GM21390 (cell line): ENCODE results near the gene LRRC39.
"Not testable (repeated sequence)": the region's sequence is repeated elsewhere in the genome, so short reads cannot be mapped to it uniquely, and the experiment has no call there.

Experiments
- ATAC-seq: cut with Tn5 transposase; IDR thresholded peaks from one replicate; pipeline ENCODE4 v1.9.1; 2021; ENCODE audit not compliant: unreplicated experiment

Gene LRRC39

DNA sequence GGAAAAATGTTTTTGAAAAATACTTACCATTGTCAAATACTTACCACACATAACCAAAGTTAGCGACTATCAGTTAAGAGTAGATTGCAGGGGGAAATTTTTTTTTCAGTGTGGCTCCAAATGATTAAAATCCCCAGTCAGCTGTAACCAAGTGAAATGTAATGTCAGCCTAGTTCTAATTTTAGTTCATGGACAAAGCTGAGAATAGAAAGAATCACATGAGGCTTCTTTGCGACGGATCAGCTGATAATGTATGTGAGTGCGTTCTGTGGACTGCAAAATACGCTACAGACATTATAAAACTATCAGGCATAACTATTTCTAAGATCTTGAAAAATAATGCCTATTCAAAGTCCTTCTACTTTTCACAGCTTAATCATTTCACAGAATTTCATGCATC lies at the start of gene LRRC39:
Gene LRRC39, minus strand, starts transcription at position 166 of the 400 bp plus-strand sequence. CDS start 9,740 bp downstream, outside the sequence.
- no peak for ATAC-seq

DNA sequence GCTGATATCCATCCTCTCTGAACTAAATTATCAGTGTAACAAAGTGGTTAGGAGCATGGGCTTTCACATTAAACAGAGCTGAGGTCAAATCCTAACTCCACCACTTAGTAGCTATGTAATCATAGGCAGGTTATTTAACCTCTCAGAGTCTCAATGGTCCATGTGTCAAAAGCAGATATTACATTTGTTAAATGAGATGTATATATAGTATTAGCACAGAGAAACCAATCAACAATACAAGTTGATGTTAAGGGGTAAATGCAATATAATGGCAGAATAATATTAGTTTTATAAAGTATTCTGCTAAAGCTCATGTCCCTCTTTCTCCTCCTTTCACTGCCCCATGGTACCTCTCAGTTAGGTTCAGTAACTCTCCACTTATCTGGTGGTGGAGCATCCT lies 44.4 kb upstream of the LRRC39 start:
- ATAC-seq: no peak

DNA sequence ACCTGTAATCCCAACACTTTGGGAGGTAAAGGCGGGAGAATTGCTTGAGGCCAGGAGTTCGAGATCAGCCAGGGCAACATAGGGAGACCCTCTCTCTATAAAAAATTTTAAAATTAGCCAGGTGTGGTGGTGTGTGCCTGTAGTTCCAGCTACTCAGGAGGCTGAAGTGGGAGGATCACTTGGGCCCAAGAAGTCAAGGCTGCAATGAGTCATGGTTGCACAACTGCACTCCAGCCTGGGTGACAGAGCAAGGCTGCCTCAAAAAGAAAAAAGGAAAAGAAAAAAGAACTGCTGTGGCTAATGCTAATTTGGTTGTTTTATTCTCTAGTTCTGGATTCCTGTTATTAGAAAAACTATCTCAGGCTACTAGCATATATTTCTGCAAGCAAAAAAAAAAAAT lies 41.8 kb upstream of the LRRC39 start:
- no peak for ATAC-seq

DNA sequence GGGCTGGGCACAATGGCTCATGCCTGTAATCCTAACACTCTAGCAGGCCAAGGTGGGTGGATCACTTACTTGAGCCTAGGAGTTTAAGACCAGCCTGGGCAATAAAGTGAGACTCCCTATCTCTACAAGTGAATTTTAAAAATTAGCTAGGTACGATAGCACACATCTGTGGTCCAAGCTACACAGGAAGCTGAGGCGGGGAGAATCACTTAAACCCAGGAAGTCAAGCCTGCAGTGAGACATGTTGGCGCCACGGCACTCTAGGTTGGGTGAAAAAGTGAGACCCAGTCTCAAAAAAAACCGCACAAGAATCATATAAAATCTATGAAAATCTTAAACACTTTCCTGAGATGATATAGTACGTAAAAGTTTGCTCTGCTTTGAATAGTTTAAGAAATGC lies 41.4 kb upstream of the LRRC39 start:
- ATAC-seq: no peak

DNA sequence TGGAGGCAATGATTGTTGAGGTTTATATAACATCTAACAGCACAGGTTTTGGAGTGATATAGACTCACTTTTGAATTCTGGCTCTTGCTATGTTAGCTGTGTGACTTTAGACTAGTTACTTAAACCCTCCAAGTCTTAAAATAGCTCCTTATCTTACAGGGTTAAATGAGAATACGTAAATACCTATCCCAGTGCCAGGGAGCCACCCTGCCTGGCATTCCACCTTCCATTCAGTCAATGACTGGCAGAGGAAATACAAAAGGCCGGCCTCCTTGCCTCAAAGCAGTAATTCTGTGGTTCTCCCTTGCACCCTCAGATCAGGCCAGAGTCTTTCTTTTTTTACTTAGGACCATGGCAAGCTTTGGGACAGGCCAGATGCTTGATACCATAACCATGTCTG lies 39.8 kb upstream of the LRRC39 start:
- ATAC-seq: no peak

DNA sequence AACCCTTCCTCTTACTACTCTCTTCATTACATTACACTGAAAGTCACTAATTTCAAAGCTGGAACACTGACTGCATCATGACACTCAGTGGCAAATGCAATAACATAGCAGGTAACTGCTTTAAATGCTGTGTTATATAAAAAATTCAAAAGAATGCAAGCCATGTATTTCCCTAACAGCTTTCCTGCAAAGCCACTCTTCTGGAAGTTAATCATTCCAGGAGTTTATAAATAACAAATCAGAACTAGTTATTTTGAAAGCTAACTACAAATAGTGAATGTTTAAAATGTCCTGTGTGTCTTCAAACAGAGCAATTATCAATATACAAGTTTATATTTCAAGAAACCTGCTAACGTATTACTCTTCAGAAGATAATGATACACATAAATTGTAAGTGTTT lies 37.0 kb upstream of the LRRC39 start:
- no peak for ATAC-seq

DNA sequence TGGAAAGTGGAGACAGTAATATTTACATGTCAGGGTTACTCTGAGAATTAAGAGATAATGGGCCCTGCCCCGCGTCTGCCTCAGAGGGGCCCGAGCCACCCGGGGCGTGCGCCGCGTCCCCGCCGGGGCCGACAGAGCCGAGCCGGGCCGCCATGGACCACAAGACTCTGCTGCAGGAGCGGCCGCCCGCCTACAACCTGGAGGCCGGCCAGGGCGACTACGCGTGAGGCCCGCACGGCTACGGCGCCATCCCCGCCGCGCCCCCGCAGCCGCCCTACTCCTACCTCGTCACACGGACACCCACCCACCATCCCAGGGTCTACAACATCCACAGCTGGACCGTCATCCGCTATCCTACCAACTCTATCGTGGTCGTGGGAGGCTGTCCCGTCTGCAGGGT lies 35.1 kb upstream of the LRRC39 start:
- ATAC-seq: no peak

DNA sequence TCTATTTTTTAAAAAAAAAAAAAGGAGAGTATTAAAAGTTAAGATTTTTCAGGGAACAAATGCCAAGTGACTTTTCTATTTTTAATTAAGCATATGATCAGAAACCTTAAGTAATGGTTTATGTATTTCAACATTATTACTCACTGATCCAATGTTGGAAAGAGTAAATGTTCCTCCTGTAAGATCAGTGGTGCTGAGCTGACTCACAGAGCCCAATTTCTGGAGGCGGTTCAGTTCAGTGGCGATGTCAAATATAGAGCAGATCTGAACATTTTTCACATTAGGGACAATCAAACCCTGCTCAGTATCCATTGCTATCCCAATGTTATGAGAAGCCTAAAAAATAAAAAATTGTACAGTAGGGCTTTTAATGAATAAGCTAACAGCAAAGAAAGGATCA lies 28.2 kb upstream of the LRRC39 start:
- no peak for ATAC-seq

DNA sequence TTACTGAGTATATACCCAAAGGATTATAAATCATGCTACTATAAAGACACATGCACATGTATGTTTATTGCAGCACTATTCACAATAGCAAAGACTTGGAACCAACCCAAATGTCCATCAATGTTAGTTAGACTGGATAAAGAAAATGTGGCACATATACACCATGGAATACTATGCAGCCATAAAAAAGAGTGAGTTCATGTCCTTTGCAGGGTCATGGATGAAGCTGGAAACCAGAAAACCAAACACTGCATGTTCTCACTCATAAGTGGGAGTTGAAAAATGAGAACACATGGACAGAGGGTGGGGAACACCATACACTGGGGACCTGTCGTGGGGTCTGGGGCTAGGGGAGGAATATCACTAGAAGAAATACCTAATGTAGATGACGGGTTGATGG lies 27.5 kb upstream of the LRRC39 start:
- not testable (repeated sequence) for ATAC-seq

DNA sequence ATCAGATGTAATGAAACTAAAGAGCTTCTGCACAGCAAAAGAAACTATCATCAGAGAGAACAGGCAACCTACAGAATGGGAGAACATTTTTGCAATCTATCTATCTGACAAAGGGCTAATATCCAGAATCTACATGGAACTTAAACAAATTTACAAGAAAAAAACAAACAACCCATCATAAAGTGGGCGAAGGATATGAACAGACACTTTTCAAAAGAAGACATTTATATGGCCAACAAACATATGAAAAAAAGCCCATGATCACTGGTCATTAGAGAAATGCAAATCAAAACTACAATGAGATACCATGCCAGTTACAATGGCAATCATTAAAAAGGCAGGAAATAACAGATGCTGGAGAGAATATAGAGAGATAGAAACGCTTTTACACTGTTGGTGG lies 27.0 kb upstream of the LRRC39 start:
- not testable (repeated sequence) for ATAC-seq

DNA sequence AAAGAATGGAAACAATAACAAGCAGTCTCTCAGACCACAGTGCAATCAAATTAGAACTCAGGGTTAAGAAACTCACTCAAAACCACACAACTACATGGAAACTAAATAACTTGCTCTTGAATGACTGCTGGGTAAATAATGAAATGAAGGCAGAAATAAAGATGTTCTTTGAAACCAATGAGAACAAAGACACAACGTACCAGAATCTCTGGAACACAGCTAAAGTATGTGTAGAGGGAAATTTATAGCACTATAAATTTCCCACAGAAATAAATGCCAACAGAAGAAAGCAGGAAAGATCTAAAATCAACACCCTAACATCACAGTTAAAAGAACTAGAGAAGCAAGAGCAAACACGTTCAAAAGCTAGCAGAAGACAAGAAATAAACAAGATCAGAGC lies 24.6 kb upstream of the LRRC39 start:
- not testable (repeated sequence) for ATAC-seq

DNA sequence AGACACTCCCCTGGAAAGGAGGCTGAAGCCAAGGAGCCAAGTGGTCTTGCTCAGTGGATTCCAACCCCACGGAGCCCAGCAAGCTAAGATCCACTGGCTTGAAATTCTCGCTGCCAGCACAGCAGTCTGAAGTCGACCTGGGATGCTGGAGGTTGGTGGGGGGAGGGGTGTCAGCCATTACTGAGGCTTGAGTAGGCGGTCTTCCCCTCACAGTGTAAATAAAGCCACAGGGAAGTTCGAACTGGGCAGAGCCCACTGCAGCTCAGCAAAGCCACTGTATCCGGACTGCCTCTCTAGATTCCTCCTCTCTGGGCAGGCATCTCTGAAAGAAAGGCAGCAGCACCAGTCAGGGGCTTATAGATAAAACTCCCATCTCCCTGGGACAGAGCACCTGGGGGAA lies 22.0 kb upstream of the LRRC39 start:
- ATAC-seq: not testable (repeated sequence)

DNA sequence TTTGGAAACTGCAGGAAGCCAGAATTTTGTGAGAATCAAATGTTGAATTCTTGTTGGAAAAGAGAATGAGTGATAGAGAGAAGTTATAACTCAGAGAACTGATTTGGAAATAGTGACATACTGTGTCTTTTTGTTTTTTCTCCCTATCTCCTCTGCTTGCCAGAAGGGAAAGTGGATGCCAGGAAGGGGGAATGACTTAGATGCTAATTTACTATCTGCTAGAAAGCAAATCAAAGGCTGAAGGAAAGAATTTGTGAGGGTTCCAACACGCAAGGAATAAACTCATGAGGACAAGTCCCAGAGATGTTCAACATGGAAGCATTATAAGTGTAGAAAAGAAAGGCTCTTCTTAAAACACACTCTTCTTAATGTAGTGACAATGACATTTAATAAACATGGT lies 20.5 kb upstream of the LRRC39 start:
- ATAC-seq: no peak

DNA sequence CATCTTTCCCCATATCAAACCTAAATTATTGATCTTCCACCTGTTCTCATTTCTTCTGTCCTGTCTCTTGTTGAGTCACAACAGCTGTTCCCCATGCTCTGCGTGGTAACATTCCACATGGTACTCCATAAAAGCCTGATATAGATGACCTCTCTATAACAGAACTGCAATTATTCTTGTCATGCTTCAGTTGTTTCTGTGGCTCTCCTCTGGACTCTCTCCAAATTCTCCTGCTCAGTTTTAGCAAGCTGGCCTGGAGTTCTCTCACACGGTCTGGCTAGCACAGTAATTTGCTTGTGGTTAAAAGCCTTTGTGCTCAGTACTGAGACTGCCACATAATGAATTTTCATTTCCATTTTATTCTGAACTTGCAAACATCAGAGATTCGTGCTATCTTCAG lies 10.6 kb upstream of the LRRC39 start:
- peak; percentile 65 for ATAC-seq

DNA sequence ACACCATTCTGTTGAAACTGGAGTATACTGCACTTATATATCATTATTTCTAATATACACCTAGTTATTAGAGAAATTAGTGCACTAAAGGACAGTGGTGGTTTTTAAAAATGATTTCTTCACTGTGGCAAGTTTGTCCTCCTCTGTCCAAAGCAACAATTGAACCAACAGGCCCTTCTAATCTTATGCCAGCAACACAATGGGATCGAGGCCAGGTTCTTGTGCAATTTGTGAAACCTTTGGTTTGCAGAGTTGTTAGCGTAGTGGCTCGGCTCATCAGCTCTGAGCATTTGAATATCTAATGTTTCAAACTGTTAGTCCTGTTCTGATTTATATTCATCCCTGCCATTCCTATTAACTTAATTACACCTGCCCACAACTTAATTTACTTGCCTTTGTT lies 9.9 kb upstream of the LRRC39 start:
- no peak for ATAC-seq

DNA sequence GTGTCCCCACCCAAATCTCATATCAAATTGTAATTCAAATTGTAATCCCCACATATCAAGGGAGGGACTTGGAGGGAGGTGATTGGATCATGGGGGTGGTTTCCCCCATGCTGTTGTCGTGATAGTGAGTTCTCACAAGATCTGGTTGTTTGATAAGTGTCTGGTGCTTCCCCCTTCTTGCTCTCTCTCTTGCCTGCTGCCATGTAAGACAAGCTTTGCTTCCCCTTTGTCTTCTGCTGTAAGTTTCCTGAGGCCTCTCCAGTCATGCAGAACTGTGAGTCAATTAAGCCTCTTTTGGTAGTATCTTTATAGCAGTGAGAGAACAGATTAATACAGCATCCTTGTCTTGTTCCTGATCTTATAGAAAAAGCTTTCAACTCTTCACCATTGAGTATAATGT lies 6.5 kb upstream of the LRRC39 start:
- ATAC-seq: peak; percentile 84

DNA sequence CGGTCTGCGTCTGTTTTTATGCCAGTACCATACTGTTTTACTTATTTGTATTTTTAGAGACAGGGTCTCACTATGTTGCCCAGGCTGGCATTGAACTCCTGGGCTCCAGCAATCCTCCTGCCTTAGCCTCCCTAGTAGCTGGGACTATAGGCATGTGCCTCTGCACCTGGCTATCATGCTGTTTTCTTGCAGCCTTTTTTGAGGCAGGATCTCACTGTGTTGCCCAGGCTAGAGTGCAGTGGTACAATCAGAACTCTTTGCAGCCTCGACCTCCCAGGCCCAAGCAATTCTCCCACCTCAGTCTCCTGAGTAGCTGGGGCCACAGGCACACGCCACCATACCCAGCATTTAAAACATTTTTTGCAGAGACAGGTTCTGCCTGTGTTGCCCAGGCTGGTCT lies 5.3 kb upstream of the LRRC39 start:
- no peak for ATAC-seq

DNA sequence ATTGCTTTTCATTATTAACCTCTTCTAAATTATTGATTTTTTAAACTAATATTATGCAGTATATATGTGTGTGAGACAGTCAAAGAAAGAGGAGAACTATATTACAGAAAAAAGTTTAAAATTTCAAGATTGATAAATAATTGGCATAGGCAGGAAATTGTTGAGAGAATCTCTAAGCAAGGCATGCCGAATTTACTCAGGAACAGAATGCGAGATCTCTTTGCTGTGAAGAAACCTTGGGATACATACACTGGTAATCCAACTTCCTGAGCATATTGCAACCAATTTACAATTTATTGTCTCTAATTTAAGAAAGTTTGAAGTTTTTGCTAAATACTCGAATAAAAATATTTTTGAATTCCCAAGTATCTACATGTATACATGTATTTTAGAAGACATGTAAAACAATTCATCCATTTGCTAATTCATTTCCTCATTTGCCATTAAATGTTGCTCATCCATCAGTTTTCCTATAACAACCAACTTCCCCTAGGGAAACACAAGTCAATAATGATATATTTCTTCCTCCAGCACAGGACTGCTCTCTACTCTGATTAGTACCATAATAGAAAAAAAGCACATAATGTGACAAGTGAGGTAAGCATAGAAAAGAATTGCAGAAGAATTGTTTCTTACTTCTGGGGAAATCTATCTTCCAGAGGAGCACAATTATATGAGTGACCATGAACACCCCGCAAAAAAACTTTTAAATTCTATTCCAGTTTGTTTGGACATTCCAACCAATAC lies 588 bp downstream of the LRRC39 start:
- ATAC-seq: no peak

DNA sequence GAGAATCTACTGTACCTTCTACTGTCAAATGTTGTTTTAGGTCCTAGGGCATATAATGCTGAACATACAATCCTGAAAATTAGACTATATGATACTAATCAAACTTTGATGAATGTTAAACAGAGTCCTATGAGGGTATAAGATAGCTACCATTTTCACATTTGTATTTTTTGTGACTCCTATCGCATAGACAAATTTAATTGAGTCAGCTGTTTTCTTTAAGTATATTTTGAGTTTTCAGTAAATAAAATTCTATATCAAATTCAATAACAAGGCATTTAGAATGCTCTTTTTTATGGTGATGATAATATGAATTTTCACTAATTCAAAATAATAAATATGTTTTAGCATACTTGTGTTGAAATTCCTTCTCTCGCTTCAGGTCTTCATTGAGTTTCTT lies 10.0 kb downstream of the LRRC39 start:
- no peak for ATAC-seq

DNA sequence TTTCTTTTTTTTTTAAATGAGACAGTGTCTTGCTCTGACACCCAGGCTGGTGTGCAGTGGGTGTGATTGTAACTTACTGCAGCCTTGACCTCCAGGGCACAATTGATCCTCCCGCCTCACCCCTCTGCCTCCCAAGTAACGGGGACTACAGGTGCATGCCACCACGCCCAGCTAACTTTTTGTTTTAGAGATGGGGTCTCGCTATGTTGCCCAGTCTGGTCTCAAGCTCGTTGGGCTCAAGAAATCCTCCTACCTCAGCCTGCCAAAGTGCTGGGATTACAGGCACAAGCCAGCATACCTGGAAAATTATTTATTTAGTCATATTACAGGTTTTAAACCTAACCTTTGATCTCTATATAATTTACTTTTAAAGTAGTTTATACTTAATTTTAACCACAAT lies 13.4 kb downstream of the LRRC39 start:
- ATAC-seq: no peak

DNA sequence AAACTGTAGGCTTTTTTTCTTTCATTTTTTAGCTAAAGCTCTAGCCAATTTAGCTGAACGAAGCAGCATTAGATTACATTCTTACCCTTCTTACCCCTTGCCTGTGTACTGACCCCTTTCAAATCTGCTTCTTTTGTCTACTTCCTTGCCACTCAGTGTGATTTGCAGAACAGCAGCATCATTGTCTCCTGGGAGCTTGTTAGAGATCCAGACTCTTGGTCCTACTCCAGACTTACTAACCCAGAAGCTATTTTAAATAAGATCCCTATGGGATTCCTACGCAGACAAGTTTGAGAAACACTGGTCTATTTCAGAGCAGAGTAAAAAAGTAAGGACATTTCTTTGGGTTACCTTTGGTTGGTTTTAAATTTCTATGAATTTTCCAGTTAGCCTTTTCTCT lies 13.8 kb downstream of the LRRC39 start:
- ATAC-seq: no peak

DNA sequence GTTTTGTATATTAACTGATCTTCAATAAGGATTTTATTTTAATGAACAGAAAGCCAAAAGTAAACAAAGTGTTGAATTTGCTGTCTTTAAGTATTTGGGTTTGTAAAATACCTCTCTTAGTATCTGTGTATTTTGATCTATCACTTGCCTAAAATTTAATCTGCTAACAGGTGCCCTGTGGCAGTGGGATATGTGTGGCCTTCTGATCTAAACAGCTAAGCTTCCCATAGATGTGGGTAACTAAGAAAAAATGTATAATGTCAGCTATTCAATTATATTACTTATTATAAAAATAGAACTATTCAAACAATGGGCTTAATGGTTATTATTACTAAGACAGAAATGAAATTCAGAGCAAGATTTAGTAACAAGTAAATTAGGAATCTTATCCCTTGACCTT lies 15.2 kb downstream of the LRRC39 start:
- ATAC-seq: no peak

DNA sequence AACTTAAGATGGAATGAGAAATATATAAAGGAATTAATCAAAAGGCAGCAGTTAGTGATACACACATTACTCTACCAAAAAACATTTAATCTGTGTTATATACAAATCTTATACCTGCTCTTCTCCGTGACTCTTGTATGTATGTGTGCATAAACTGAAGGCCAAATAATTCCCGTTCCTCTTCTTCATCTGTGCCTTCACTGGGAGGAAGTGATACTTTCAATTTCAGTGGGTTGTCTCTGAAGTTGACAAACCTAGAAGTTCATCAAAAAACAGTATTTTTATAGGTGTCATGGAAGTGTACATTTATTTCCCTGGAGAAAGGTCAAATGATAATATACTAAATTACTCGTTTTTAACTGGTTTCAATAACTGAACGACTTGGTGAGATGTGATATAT lies 25.8 kb downstream of the LRRC39 start:
- peak; percentile 88 for ATAC-seq
